Measurements from ENCODE around the gene CNKSR3. TPM values are rescaled to one million over a fixed set of nuclear protein-coding genes. Genes with fewer than 3 reads are reported as not detected.
A peak's percentile ranks its signal among the peaks of the same experiment; 100 is the strongest.

CNKSR3 gene
- total RNA-seq, 4 donors from 2014 or later: 11.7 to 22.7 (median 13.7) TPM

DNA sequence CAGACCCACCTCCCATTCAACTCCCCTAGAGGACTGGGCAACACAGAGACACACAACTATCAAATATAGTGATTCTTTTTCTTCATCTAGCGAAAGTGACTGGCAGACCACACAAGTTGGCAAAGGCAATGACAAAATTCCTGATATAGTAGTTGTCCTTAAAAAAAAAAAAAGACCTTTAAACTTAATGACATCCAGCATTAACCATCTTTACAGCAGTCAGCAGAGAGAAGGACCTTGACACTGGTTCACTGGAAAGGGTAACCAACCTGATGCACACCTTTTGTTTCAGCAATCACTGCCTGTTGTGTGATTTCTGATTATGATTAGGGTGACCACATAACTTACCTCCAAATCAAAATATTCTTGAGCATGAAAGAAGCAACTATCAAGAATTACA is 1.7 kb upstream of the CNKSR3 start:
- H3K4me3 ChIP-seq: no peak overlapping the region
- H3K9me3 ChIP-seq: no peaks in the 10 kb centered on the region
- TF ChIP-seq EP300 (IDR thresholded peaks at IDR 0.05) (no peak), CTCF (IDR thresholded peaks at IDR 0.05) (no peak), POLR2A (IDR thresholded peaks at IDR 0.05) (no peak)
- peak overlapping the region in 3 of 4 donors; percentile 86 to 96 (median 95) for H3K27ac ChIP-seq
- peaks cover 0 to 38% (median 0%) of the 10 kb centered on the region in 4 donors for H3K4me1 ChIP-seq
- H3K27me3 ChIP-seq: no peaks in the 10 kb centered on the region
- DNase-seq (ENCODE audit: low spot score in 2 of 2): no peak
- no peaks in the 10 kb centered on the region for H3K36me3 ChIP-seq
- 72 to 85% methylated on average over 1 of the region's 1 CpG for WGBS, 2 donors

GRCh38 chr6:154511791-154512190 is 1.3 kb upstream of the CNKSR3 start:
- Histone ChIP-seq H3K4me3 (peak overlapping the region in 2 of 4 donors; percentile 81 to 96), H3K27me3 (no peaks in the 10 kb centered on the region), H3K36me3 (no peaks in the 10 kb centered on the region), H3K4me1 (peaks cover 0 to 41% (median 0%) of the 10 kb centered on the region in 4 donors), H3K27ac (peak overlapping the region in 3 of 4 donors; percentile 86 to 96 (median 95)), H3K9me3 (no peaks in the 10 kb centered on the region)
- TF ChIP-seq CTCF (IDR thresholded peaks at IDR 0.05) (no peak), POLR2A (IDR thresholded peaks at IDR 0.05) (no peak), EP300 (IDR thresholded peaks at IDR 0.05) (no peak)
- DNase-seq (ENCODE audit: low spot score in 2 of 2): no peak
- 19 to 23% methylated on average over 7 of the region's 7 CpGs for WGBS, 2 donors

GRCh38 chr6:154509421-154510143 is 903 bp downstream of the CNKSR3 start:
- WGBS, 2 donors: 0% methylated on average over 13 to 51 of the region's 55 CpGs
- Histone ChIP-seq H3K36me3 (no peaks in the 10 kb centered on the region), H3K27me3 (no peaks in the 10 kb centered on the region), H3K4me1 (peaks cover 0 to 29% (median 5%) of the 10 kb centered on the region in 4 donors), H3K27ac (peak overlapping the region; percentile 82 to 96 (median 90)), H3K4me3 (peak overlapping the region; percentile 61 to 96 (median 74)), H3K9me3 (no peaks in the 10 kb centered on the region)
- no peak for DNase-seq (ENCODE audit: low spot score in 2 of 2)
- TF ChIP-seq EP300 (IDR thresholded peaks at IDR 0.05) (no peak), CTCF (IDR thresholded peaks at IDR 0.05) (no peak), POLR2A (IDR thresholded peaks at IDR 0.05) (no peak)

DNA sequence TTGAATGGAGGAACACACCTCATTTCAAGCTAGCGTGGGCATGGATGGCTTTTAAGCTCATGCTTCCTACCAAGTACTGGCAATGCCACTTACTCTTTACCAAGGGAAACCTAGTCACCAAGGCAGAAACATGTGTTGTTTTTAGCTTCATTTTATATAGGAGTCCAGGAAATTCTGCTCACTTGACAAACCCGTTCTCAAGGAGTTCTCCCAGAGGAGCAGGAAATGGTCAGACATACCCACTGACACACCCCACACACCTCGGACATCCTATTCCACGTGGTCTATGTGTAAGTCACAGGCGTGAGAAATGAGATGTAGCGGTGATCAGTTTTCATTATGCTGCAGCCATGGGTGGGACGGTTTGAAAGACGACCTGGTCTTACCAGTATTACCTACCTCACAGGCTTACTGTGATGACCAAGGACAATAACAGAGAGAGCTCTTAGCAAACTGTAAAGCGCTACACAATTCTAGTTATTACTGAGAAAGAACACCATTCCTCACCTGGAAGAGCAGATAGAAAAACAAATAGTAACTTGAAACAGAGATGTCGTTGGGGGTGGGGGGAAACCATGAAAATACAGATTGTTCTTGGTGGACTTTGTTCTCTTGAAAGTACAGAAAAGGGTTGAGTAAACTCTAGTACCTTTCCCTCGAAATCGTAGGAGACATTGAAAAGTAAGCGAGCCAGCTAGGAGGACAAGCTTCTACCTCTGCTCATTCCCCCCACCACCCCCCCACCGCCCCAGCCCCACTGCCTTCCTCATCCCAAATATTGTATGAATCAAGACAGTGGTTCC is 1.7 kb downstream of the CNKSR3 start:
- Histone ChIP-seq H3K9me3 (no peaks in the 10 kb centered on the region), H3K27ac (peak overlapping the region; percentile 82 to 96 (median 90)), H3K36me3 (no peaks in the 10 kb centered on the region), H3K27me3 (no peaks in the 10 kb centered on the region), H3K4me1 (peaks cover 0 to 34% (median 5%) of the 10 kb centered on the region in 4 donors), H3K4me3 (peak overlapping the region; percentile 61 to 96 (median 74))
- 17 to 29% methylated on average over 14 of the region's 14 CpGs for WGBS, 2 donors
- DNase-seq (ENCODE audit: low spot score in 2 of 2): no peak
- TF ChIP-seq EP300 (IDR thresholded peaks at IDR 0.05) (peak in 1 of 2 donors; percentile 9), POLR2A (IDR thresholded peaks at IDR 0.05) (no peak)

GRCh38 chr6:154506991-154507898 is 3.2 kb downstream of the CNKSR3 start:
- TF ChIP-seq EP300 (IDR thresholded peaks at IDR 0.05) (no peak), CTCF (IDR thresholded peaks at IDR 0.05) (no peak), POLR2A (IDR thresholded peaks at IDR 0.05) (no peak)
- Histone ChIP-seq H3K4me1 (peaks cover 0 to 34% (median 5%) of the 10 kb centered on the region in 4 donors), H3K27me3 (no peaks in the 10 kb centered on the region), H3K36me3 (no peaks in the 10 kb centered on the region), H3K9me3 (no peaks in the 10 kb centered on the region), H3K27ac (peak overlapping the region in 2 of 4 donors; percentile 9 to 95), H3K4me3 (peak overlapping the region in 1 of 4 donors; percentile 81)
- WGBS, 2 donors: 79 to 87% methylated on average over 14 of the region's 14 CpGs
- DNase-seq (ENCODE audit: low spot score in 2 of 2): no peak
